ENCODE results near the gene EDARADD. TPM values are rescaled to one million over a fixed set of nuclear protein-coding genes. Genes with fewer than 3 reads are reported as not detected.

The EDARADD gene
- total RNA-seq, 6 experiments from 2014 or later, result 0.43 TPM; not detected in 4

GRCh38 chr1:236422517-236422876, 28.4 kb downstream of the EDARADD start:
- Mint-ChIP-seq H3K4me1 (ENCODE audit: low read depth) (no peaks in the 10 kb centered on the region), H3K4me3 (no peak overlapping the region)

GRCh38 chr1:236425031-236425663, 31.1 kb downstream of the EDARADD start:
- TF ChIP-seq CTCF (IDR thresholded peaks at IDR 0.05), result no peak
- no peaks in the 10 kb centered on the region for H3K4me1 Mint-ChIP-seq (ENCODE audit: low read depth)
- DNase-seq, result no peak
- no peaks in the 10 kb centered on the region for H3K36me3 Mint-ChIP-seq (ENCODE audit: low read depth)
- peaks cover 22% of the 10 kb centered on the region for H3K9me3 Mint-ChIP-seq
- H3K27me3 Mint-ChIP-seq (ENCODE audit: insufficient read depth), result peaks cover 8% of the 10 kb centered on the region; the same call in 1 of the 2 replicates
- no peak overlapping the region for H3K27ac Mint-ChIP-seq
- H3K4me3 Mint-ChIP-seq, result no peak overlapping the region

More at GRCh38 chr1:236422517-236422876, 28.4 kb downstream of the EDARADD start:
- Mint-ChIP-seq H3K36me3 (ENCODE audit: low read depth) (no peaks in the 10 kb centered on the region), H3K27ac (no peak overlapping the region), H3K27me3 (ENCODE audit: insufficient read depth) (peaks cover 6% of the 10 kb centered on the region; the same call in 1 of the 2 replicates), H3K9me3 (peaks cover 6% of the 10 kb centered on the region; the same call in 1 of the 2 replicates)
- DNase-seq, result no peak
- TF ChIP-seq CTCF (IDR thresholded peaks at IDR 0.05), result no peak

- no peak overlapping the region for H3K27ac Mint-ChIP-seq
- peaks cover 22% of the 10 kb centered on the region for H3K9me3 Mint-ChIP-seq
- H3K4me1 Mint-ChIP-seq (ENCODE audit: low read depth), result no peaks in the 10 kb centered on the region
- TF ChIP-seq CTCF (IDR thresholded peaks at IDR 0.05), result no peak
- DNase-seq, result no peak
- no peaks in the 10 kb centered on the region for H3K36me3 Mint-ChIP-seq (ENCODE audit: low read depth)
- H3K27me3 Mint-ChIP-seq (ENCODE audit: insufficient read depth), result peaks cover 8% of the 10 kb centered on the region; the same call in 1 of the 2 replicates
- H3K4me3 Mint-ChIP-seq, result no peak overlapping the region
Measured at GRCh38 chr1:236426215-236426614, 32.1 kb downstream of the EDARADD start.

- H3K27ac Mint-ChIP-seq, result no peak overlapping the region
- H3K9me3 Mint-ChIP-seq, result peaks cover 22% of the 10 kb centered on the region
- TF ChIP-seq CTCF (IDR thresholded peaks at IDR 0.05), result no peak
- no peaks in the 10 kb centered on the region for H3K4me1 Mint-ChIP-seq (ENCODE audit: low read depth)
- no peak overlapping the region for H3K4me3 Mint-ChIP-seq
- no peak for DNase-seq
- no peaks in the 10 kb centered on the region for H3K36me3 Mint-ChIP-seq (ENCODE audit: low read depth)
- peaks cover 3% of the 10 kb centered on the region; the same call in 1 of the 2 replicates for H3K27me3 Mint-ChIP-seq (ENCODE audit: insufficient read depth)
Measured at GRCh38 chr1:236429715-236430274, 35.7 kb downstream of the EDARADD start.

GRCh38 chr1:236433819-236434315, 39.8 kb downstream of the EDARADD start:
- no peak for TF ChIP-seq CTCF (IDR thresholded peaks at IDR 0.05)
- H3K27me3 Mint-ChIP-seq (ENCODE audit: insufficient read depth), result peaks cover 5% of the 10 kb centered on the region; the same call in 1 of the 2 replicates
- no peak overlapping the region for H3K4me3 Mint-ChIP-seq
- peaks cover 9% of the 10 kb centered on the region for H3K9me3 Mint-ChIP-seq
- no peaks in the 10 kb centered on the region for H3K36me3 Mint-ChIP-seq (ENCODE audit: low read depth)
- no peak overlapping the region for H3K27ac Mint-ChIP-seq
- DNase-seq, result no peak
- H3K4me1 Mint-ChIP-seq (ENCODE audit: low read depth), result no peaks in the 10 kb centered on the region
